ENCODE results near the gene MTPN.

MTPN gene

DNA sequence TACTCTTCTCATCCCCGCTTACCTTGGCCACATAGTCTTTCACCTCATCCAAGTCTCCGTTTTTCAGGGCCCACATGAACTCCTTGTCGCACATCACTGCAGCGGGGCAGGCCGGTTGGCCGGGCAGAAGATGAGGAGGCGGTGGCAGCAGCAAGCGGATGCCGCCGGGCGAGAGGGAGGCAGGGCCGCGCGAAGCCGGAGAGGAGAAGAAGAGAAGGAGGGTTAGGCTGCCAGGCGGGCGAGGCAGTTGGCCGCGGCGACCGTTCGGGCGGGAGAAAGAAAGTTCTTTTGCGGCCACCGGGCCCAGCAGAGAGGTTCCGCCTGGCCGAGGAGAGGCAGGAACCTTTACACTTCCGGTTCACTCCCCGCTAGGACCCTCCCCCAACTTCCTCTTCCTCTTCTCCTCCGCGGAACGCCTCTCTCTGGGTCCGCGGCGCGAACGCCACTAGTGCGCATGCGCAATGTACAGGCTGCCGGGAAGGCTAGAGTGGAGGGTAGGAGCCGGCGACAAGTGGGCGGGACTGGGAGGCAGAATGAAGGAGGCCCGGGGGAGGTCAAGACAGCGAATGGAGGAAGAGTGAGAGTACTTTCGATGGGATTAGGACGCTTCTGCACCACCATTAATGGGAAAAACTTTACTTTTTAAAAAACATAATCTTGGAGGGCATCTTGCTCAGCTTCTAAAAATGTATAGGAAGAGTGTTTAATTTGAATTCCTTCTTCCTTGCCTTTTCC, at the start of gene MTPN:
MTPN (minus strand) TSS at position 353 of the 735 bp plus-strand sequence; CDS start at position 94, 259 bp downstream.
- TF ChIP-seq CTCF (conservative IDR thresholded peaks at IDR 0.05; ENCODE audit: low read length): no peak
- DNase-seq (ENCODE audit: low read depth): peak; percentile 94

DNA sequence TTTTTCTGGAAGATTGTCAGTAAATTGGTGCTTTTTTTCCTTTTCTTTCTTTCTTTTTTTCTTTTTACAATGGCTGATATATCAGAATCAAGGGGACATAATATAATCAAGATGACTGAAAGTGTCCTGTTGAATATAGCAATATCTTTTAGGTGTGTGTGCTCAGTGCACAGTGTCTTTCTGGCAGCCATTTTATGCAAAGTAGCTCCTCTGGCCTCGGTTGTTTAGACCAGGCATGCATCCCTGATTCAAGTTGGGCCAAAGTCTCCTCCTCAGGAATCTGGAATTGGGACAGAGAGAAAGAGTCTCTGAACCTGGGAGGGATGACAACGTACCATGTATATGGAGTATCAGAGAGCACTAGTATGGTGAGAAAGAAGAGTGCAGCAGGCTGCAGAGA, 49.0 kb upstream of the MTPN start:
- no peak for TF ChIP-seq CTCF (conservative IDR thresholded peaks at IDR 0.05; ENCODE audit: low read length)
- no peak for DNase-seq (ENCODE audit: low read depth)

More for the DNA sequence above, at the start of gene MTPN:
- peak within 1 kb of the TSS; percentile 90 for H3K4me3 ChIP-seq (ENCODE audit: low read length)

GRCh38 chr7:136023134-136023869, 46.1 kb upstream of the MTPN start:
- H3K4me3 ChIP-seq (ENCODE audit: low read length): no peak overlapping the region
- TF ChIP-seq CTCF (conservative IDR thresholded peaks at IDR 0.05; ENCODE audit: low read length): no peak
- no peak for DNase-seq (ENCODE audit: low read depth)

More for the DNA sequence above, 49.0 kb upstream of the MTPN start:
- H3K4me3 ChIP-seq (ENCODE audit: low read length): no peak overlapping the region

DNA sequence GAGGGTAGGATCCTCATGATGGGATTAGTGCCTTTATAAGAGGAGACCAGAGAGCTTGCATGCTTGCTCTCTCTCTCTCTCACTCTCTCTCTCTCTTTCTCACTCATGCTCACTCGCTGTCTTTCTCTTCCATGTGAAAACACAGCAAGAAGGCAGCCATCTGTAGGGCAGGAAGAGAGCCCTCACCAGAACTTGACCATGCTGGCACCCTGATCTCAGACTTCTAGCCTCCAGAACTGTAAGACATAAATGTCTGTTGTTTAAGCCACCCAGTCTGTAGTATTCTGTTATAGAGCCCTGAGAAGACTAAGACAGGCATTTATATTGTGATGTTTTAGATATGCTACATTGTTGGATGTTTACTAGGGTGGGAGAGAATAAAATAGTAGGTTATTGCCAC, 43.4 kb upstream of the MTPN start:
- no peak for DNase-seq (ENCODE audit: low read depth)
- TF ChIP-seq CTCF (conservative IDR thresholded peaks at IDR 0.05; ENCODE audit: low read length): no peak
- H3K4me3 ChIP-seq (ENCODE audit: low read length): no peak overlapping the region

DNA sequence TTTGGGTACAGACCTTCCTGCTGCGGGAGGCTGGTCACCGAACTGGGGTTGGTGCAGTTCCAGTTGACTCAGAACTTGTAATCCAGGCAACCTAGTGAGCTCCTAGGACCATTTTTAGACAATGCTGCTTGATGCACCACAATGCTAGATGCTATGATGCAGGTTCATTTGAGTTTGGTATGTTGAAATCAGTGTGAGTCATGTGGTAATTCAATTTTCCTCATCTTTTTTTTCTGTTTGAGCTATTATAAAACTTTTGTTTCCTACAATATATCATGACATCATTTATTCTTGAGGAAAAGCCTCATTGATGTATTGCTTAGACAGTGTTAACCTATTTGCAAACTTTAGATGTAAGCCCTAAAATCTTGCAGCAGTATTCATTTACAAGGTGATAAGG, 40.9 kb upstream of the MTPN start:
- no peak overlapping the region for H3K4me3 ChIP-seq (ENCODE audit: low read length)
- DNase-seq (ENCODE audit: low read depth): peak; percentile 12
- TF ChIP-seq CTCF (conservative IDR thresholded peaks at IDR 0.05; ENCODE audit: low read length): no peak

GRCh38 chr7:136016649-136017395, 39.7 kb upstream of the MTPN start:
- no peak for TF ChIP-seq CTCF (conservative IDR thresholded peaks at IDR 0.05; ENCODE audit: low read length)
- no peak for DNase-seq (ENCODE audit: low read depth)
- no peak overlapping the region for H3K4me3 ChIP-seq (ENCODE audit: low read length)
